Measurements from ENCODE around the gene ZNF425. TPM values are rescaled to one million over a fixed set of nuclear protein-coding genes. Genes with fewer than 3 reads are reported as not detected.

Gene ZNF425
- total RNA-seq, 1 donor from 2014 or later = 3.7 TPM

- Histone ChIP-seq H3K4me3 (ENCODE audit: low read depth, low read length) (peak overlapping the region; percentile 99), H3K27me3 (ENCODE audit: control insufficient read depth, insufficient read depth, low read length) (no peaks in the 10 kb centered on the region), H3K36me3 (ENCODE audit: control insufficient read depth, insufficient read depth, low read length) (peaks cover 2% of the 10 kb centered on the region)
- TF ChIP-seq CTCF (IDR thresholded peaks at IDR 0.05; ENCODE audit: insufficient read depth, low read length, severe bottlenecking) = no peak
- FAIRE-seq = no peak
- DNase-seq (ENCODE audit: low read depth) = no peak
Measured at GRCh38 chr7:149126662-149127266, 640 bp upstream of the ZNF425 start.

- no peak for DNase-seq (ENCODE audit: low read depth)
- FAIRE-seq = no peak
- H3K36me3 ChIP-seq (ENCODE audit: control insufficient read depth, insufficient read depth, low read length) = no peaks in the 10 kb centered on the region
Measured at GRCh38 chr7:149125189-149125862, 798 bp downstream of the ZNF425 start.

GRCh38 chr7:149109969-149110368 lies 16.2 kb downstream of the ZNF425 start:
- DNase-seq (ENCODE audit: low read depth) (no peak), FAIRE-seq (no peak)
- Histone ChIP-seq H3K27me3 (ENCODE audit: control insufficient read depth, insufficient read depth, low read length) (no peaks in the 10 kb centered on the region), H3K4me3 (ENCODE audit: low read depth, low read length) (no peak overlapping the region), H3K36me3 (ENCODE audit: control insufficient read depth, insufficient read depth, low read length) (no peaks in the 10 kb centered on the region)
- TF ChIP-seq CTCF (IDR thresholded peaks at IDR 0.05; ENCODE audit: insufficient read depth, low read length, severe bottlenecking) = no peak

More at GRCh38 chr7:149125189-149125862, 798 bp downstream of the ZNF425 start:
- no peak for TF ChIP-seq CTCF (IDR thresholded peaks at IDR 0.05; ENCODE audit: insufficient read depth, low read length, severe bottlenecking)
- peak overlapping the region; percentile 99 for H3K4me3 ChIP-seq (ENCODE audit: low read depth, low read length)
- no peaks in the 10 kb centered on the region for H3K27me3 ChIP-seq (ENCODE audit: control insufficient read depth, insufficient read depth, low read length)

GRCh38 chr7:149104749-149105148 lies 21.4 kb downstream of the ZNF425 start:
- no peak overlapping the region for H3K4me3 ChIP-seq (ENCODE audit: low read depth, low read length)
- no peaks in the 10 kb centered on the region for H3K36me3 ChIP-seq (ENCODE audit: control insufficient read depth, insufficient read depth, low read length)
- DNase-seq (ENCODE audit: low read depth) (no peak), FAIRE-seq (no peak)
- no peaks in the 10 kb centered on the region for H3K27me3 ChIP-seq (ENCODE audit: control insufficient read depth, insufficient read depth, low read length)
- no peak for TF ChIP-seq CTCF (IDR thresholded peaks at IDR 0.05; ENCODE audit: insufficient read depth, low read length, severe bottlenecking)

- H3K36me3 ChIP-seq (ENCODE audit: control insufficient read depth, insufficient read depth, low read length) = no peaks in the 10 kb centered on the region
- DNase-seq (ENCODE audit: low read depth) (no peak), FAIRE-seq (no peak)
- TF ChIP-seq CTCF (IDR thresholded peaks at IDR 0.05; ENCODE audit: insufficient read depth, low read length, severe bottlenecking) = no peak
- H3K27me3 ChIP-seq (ENCODE audit: control insufficient read depth, insufficient read depth, low read length) = no peaks in the 10 kb centered on the region
- no peak overlapping the region for H3K4me3 ChIP-seq (ENCODE audit: low read depth, low read length)
Measured at GRCh38 chr7:149104214-149104613, 21.9 kb downstream of the ZNF425 start.
